Measurements from ENCODE around the gene UAP1L1. TPM values are rescaled to one million over a fixed set of nuclear protein-coding genes. Genes with fewer than 3 reads are reported as not detected.
A peak's percentile ranks its signal among the peaks of the same experiment; 100 is the strongest.

Gene UAP1L1
- polyA plus RNA-seq, 4 donors = 0.89 to 25.8 (median 5.3) TPM

GRCh38 chr9:137045294-137046087 lies 31.8 kb upstream of the UAP1L1 start:
- Histone ChIP-seq H3K9me3 (ENCODE audit: control insufficient read depth in 2 of 2, insufficient read depth in 1 of 2, low read depth in 1 of 2, low read length in 1 of 2) (no peaks in the 10 kb centered on the region), H3K4me3 (ENCODE audit: low read depth in 1 of 3, low read length in 3 of 3) (peak overlapping the region; percentile 43 to 55 (median 46)), H3K27ac (ENCODE audit: low read depth in 1 of 3, low read length in 2 of 3) (no peak overlapping the region), H3K36me3 (ENCODE audit: control insufficient read depth in 3 of 3, insufficient read depth in 2 of 3, low read depth in 1 of 3, low read length in 3 of 3) (peaks cover 0 to 3% (median 0%) of the 10 kb centered on the region in 3 donors), H3K4me1 (ENCODE audit: control insufficient read depth in 3 of 3, insufficient read depth in 2 of 3, low read depth in 1 of 3, low read length in 2 of 3) (peaks cover 0 to 24% (median 2%) of the 10 kb centered on the region in 3 donors), H3K27me3 (ENCODE audit: control insufficient read depth in 3 of 3, insufficient read depth in 3 of 3, low read length in 3 of 3) (peaks cover 0 to 66% (median 12%) of the 10 kb centered on the region in 3 donors)
- DNase-seq (peak in 1 of 2 donors; percentile 61), FAIRE-seq (no peak)
- WGBS, 3 donors = 2 to 4% (median 3%) methylated on average over 72 to 96 of the region's 96 CpGs

- peaks cover 0 to 73% (median 12%) of the 10 kb centered on the region in 3 donors for H3K27me3 ChIP-seq (ENCODE audit: control insufficient read depth in 3 of 3, insufficient read depth in 3 of 3, low read length in 3 of 3)
- peaks cover 0 to 24% (median 2%) of the 10 kb centered on the region in 3 donors for H3K4me1 ChIP-seq (ENCODE audit: control insufficient read depth in 3 of 3, insufficient read depth in 2 of 3, low read depth in 1 of 3, low read length in 2 of 3)
- H3K27ac ChIP-seq (ENCODE audit: low read depth in 1 of 3, low read length in 2 of 3) = peak within 1 kb of the TSS in 2 of 3 donors; percentile 52 to 68
- FAIRE-seq (no peak), DNase-seq (peak; percentile 68 to 87)
- peaks cover 0 to 3% (median 0%) of the 10 kb centered on the region in 3 donors for H3K36me3 ChIP-seq (ENCODE audit: control insufficient read depth in 3 of 3, insufficient read depth in 2 of 3, low read depth in 1 of 3, low read length in 3 of 3)
- no peaks in the 10 kb centered on the region for H3K9me3 ChIP-seq (ENCODE audit: control insufficient read depth in 2 of 2, insufficient read depth in 1 of 2, low read depth in 1 of 2, low read length in 1 of 2)
- 0 to 1% (median 0%) methylated on average over 27 to 57 of the region's 57 CpGs for WGBS, 3 donors
- peak within 1 kb of the TSS; percentile 43 to 55 (median 46) for H3K4me3 ChIP-seq (ENCODE audit: low read depth in 1 of 3, low read length in 3 of 3)
These were observed 31.1 kb upstream of the UAP1L1 start, which contains the start of gene NPDC1 for GRCh38 chr9:137046088-137046787. TSS of gene NPDC1 (minus strand) at chr9:137046177. CDS start at chr9:137045989, 188 bp downstream.

DNA sequence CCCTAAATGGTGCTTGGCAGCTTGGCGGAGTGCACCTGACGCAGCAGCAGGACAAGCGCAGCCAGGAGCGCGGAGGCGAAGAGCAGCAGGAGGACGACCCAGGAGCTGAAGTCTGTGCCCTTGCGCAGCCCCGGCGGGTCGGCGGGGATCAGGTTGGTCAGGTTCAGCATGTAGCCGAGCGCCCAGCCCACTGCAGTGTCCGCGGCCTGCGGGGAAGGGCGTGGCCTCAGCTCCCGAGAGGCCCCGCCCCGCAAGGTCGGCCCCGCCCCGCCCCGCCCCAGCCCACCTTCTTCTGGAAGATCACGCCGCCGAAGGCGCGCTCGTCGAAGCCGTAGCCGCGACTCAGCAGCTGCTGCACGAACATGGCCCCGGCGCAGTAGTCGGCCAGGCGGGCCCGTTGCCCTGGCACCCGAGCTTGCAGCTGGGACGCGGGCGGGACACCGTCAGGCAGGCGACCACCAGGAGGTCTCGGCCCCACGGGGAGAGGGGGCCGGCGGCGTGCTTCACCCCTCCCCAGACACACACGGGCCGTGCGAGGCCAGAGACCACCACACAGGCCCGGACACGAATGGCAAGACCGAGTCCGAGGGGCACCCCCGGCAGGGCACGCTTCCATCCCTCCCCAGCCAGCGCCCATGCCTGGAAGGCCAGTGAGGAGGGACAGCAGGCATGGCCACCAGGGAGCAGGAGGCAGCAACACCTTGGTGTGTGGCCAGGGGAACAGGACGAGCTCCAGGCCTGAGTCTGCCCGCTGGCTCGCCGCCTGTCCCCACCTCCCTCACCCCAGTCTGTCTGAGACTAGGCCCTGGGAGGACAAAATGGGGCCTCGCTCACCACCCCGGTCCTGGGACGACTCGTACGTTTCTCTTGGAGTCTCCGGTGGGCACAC lies 28.4 kb upstream of the UAP1L1 start:
- Histone ChIP-seq H3K36me3 (ENCODE audit: control insufficient read depth in 3 of 3, insufficient read depth in 2 of 3, low read depth in 1 of 3, low read length in 3 of 3) (peaks cover 0 to 3% (median 0%) of the 10 kb centered on the region in 3 donors), H3K4me1 (ENCODE audit: control insufficient read depth in 3 of 3, insufficient read depth in 2 of 3, low read depth in 1 of 3, low read length in 2 of 3) (peaks cover 0 to 27% (median 8%) of the 10 kb centered on the region in 3 donors), H3K27ac (ENCODE audit: low read depth in 1 of 3, low read length in 2 of 3) (no peak overlapping the region), H3K27me3 (ENCODE audit: control insufficient read depth in 3 of 3, insufficient read depth in 3 of 3, low read length in 3 of 3) (peaks cover 0 to 80% (median 18%) of the 10 kb centered on the region in 3 donors), H3K9me3 (ENCODE audit: control insufficient read depth in 2 of 2, insufficient read depth in 1 of 2, low read depth in 1 of 2, low read length in 1 of 2) (no peaks in the 10 kb centered on the region), H3K4me3 (ENCODE audit: low read depth in 1 of 3, low read length in 3 of 3) (no peak overlapping the region)
- FAIRE-seq (no peak), DNase-seq (no peak)
- WGBS, 3 donors = 53 to 68% (median 57%) methylated on average over 50 to 72 of the region's 72 CpGs

DNA sequence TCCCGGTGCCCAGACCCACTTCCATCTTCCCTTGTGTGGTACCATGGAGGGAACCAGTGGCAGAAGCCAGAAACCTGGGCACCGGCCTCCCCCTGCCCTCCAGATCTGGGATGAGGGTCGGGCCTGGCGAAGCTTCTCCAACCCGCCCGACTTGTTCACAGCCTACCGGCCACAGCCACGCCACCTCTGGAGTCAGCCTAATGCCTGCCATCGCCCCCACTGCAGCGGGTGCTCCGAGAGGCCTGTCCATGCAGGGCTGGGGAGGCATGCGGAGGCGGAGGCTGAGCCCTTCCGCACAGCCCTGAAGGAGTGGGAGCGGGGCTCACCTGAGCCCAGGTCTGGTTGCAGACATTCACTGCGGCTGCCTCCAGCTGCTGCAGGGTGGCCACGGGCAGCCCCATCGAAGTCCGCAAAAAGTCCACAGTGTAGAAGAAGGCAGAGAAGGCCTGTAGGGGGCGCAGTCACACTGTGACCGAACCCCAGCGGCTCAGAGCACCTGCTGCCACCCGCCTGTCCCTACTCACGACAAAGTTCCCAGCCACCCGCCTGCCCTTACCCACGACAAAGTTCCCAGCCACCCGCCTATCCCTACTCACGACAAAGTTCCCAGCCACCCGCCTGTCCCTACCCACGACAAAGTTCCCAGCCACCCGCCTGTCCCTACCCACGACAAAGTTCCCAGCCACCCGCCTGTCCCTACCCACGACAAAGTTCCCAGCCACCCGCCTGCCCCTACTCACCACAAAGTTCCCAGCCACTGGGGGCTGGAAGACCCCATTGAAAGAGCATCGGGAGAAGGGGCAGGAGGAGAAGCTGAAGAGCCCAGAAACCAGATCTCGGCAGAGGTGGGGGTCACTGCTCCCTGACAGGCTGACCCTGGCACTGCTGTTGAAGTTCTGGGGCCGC lies 27.5 kb upstream of the UAP1L1 start:
- no peak overlapping the region for H3K4me3 ChIP-seq (ENCODE audit: low read depth in 1 of 3, low read length in 3 of 3)
- peak; percentile 66 to 81 for DNase-seq
- WGBS, 3 donors = 45 to 53% (median 52%) methylated on average over 37 to 38 of the region's 38 CpGs
- FAIRE-seq = peak; percentile 77
- no peaks in the 10 kb centered on the region for H3K9me3 ChIP-seq (ENCODE audit: control insufficient read depth in 2 of 2, insufficient read depth in 1 of 2, low read depth in 1 of 2, low read length in 1 of 2)
- H3K27me3 ChIP-seq (ENCODE audit: control insufficient read depth in 3 of 3, insufficient read depth in 3 of 3, low read length in 3 of 3) = peaks cover 0 to 71% (median 18%) of the 10 kb centered on the region in 3 donors
- H3K27ac ChIP-seq (ENCODE audit: low read depth in 1 of 3, low read length in 2 of 3) = no peak overlapping the region
- H3K36me3 ChIP-seq (ENCODE audit: control insufficient read depth in 3 of 3, insufficient read depth in 2 of 3, low read depth in 1 of 3, low read length in 3 of 3) = peaks cover 0 to 3% (median 0%) of the 10 kb centered on the region in 3 donors
- H3K4me1 ChIP-seq (ENCODE audit: control insufficient read depth in 3 of 3, insufficient read depth in 2 of 3, low read depth in 1 of 3, low read length in 2 of 3) = peaks cover 0 to 26% (median 8%) of the 10 kb centered on the region in 3 donors

GRCh38 chr9:137050570-137050969 lies 26.7 kb upstream of the UAP1L1 start:
- no peak overlapping the region for H3K4me3 ChIP-seq (ENCODE audit: low read depth in 1 of 3, low read length in 3 of 3)
- peaks cover 0 to 63% (median 18%) of the 10 kb centered on the region in 3 donors for H3K27me3 ChIP-seq (ENCODE audit: control insufficient read depth in 3 of 3, insufficient read depth in 3 of 3, low read length in 3 of 3)
- no peak for DNase-seq
- no peaks in the 10 kb centered on the region for H3K9me3 ChIP-seq (ENCODE audit: control insufficient read depth in 2 of 2, insufficient read depth in 1 of 2, low read depth in 1 of 2, low read length in 1 of 2)
- H3K36me3 ChIP-seq (ENCODE audit: control insufficient read depth in 3 of 3, insufficient read depth in 2 of 3, low read depth in 1 of 3, low read length in 3 of 3) = peaks cover 0 to 3% (median 0%) of the 10 kb centered on the region in 3 donors
- peaks cover 2 to 26% (median 8%) of the 10 kb centered on the region in 3 donors for H3K4me1 ChIP-seq (ENCODE audit: control insufficient read depth in 3 of 3, insufficient read depth in 2 of 3, low read depth in 1 of 3, low read length in 2 of 3)
- no peak overlapping the region for H3K27ac ChIP-seq (ENCODE audit: low read depth in 1 of 3, low read length in 2 of 3)
- 77 to 83% (median 81%) methylated on average over 5 of the region's 5 CpGs for WGBS, 3 donors
- FAIRE-seq = no peak

DNA sequence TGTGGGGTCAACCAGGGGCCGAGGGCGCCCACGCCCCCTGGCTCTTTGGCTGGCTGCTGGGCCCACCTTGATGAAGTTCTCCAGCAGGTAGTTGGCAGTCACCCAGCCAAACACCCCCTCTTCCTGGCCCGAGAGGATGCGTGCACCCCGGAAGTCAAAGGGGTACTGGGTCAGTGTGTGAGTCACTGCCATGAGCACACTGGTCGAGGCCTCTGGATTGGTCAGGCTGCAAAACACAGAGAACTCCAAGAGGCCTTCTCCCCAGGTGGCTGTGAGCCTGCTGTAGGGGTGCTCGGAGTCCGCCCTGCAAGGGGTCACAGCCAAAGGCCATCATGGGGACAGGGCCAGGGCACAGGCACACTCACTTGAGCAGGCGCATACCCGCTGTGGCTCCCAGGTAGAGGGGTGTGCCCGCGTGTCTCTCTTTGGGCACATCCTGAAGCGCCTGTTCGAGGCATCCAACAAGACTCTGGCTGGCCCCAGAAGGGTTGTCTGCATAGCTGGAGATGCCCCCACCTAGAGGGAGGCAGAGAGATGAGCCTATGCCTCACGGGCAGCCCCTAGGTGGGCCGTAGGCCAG lies 26.1 kb upstream of the UAP1L1 start:
- 89 to 92% (median 92%) methylated on average over 17 of the region's 17 CpGs for WGBS, 3 donors
- DNase-seq (no peak), FAIRE-seq (no peak)
- Histone ChIP-seq H3K4me1 (ENCODE audit: control insufficient read depth in 3 of 3, insufficient read depth in 2 of 3, low read depth in 1 of 3, low read length in 2 of 3) (peaks cover 2 to 30% (median 8%) of the 10 kb centered on the region in 3 donors), H3K36me3 (ENCODE audit: control insufficient read depth in 3 of 3, insufficient read depth in 2 of 3, low read depth in 1 of 3, low read length in 3 of 3) (peaks cover 0 to 3% (median 0%) of the 10 kb centered on the region in 3 donors), H3K4me3 (ENCODE audit: low read depth in 1 of 3, low read length in 3 of 3) (no peak overlapping the region), H3K27ac (ENCODE audit: low read depth in 1 of 3, low read length in 2 of 3) (no peak overlapping the region), H3K27me3 (ENCODE audit: control insufficient read depth in 3 of 3, insufficient read depth in 3 of 3, low read length in 3 of 3) (peaks cover 0 to 59% (median 18%) of the 10 kb centered on the region in 3 donors), H3K9me3 (ENCODE audit: control insufficient read depth in 2 of 2, insufficient read depth in 1 of 2, low read depth in 1 of 2, low read length in 1 of 2) (no peaks in the 10 kb centered on the region)

DNA sequence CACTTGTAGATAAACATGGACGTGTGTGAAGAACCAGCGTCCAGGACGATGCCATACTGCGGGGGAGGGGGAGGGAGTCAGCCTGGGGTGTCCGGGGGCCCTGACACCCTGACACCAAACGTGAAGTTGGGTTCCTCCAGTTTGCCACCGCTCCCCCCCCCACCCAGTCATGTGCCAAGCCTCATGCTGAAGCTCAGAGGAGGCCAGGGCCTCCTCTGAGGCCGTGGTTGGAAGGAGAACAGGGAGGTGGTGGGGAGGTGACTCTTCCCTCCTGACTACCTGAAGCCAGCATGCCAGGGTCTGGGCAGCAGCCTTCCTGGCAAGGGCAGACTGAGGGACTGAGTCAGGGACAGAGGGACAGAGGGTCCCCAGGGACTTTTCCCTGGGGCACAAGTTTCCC lies 25.0 kb upstream of the UAP1L1 start:
- no peak for FAIRE-seq
- Histone ChIP-seq H3K27ac (ENCODE audit: low read depth in 1 of 3, low read length in 2 of 3) (no peak overlapping the region), H3K36me3 (ENCODE audit: control insufficient read depth in 3 of 3, insufficient read depth in 2 of 3, low read depth in 1 of 3, low read length in 3 of 3) (peaks cover 0 to 3% (median 0%) of the 10 kb centered on the region in 3 donors), H3K4me3 (ENCODE audit: low read depth in 1 of 3, low read length in 3 of 3) (no peak overlapping the region), H3K9me3 (ENCODE audit: control insufficient read depth in 2 of 2, insufficient read depth in 1 of 2, low read depth in 1 of 2, low read length in 1 of 2) (no peaks in the 10 kb centered on the region), H3K4me1 (ENCODE audit: control insufficient read depth in 3 of 3, insufficient read depth in 2 of 3, low read depth in 1 of 3, low read length in 2 of 3) (peaks cover 4 to 32% (median 6%) of the 10 kb centered on the region in 3 donors), H3K27me3 (ENCODE audit: control insufficient read depth in 3 of 3, insufficient read depth in 3 of 3, low read length in 3 of 3) (peaks cover 0 to 48% (median 16%) of the 10 kb centered on the region in 3 donors)
- 75 to 86% (median 86%) methylated on average over 7 to 8 of the region's 8 CpGs for WGBS, 3 donors
- no peak for DNase-seq
